Uterus (tissue), 2 donors: ENCODE results near the gene RPL38.

Experiments used
- POLR2A ChIP-seq, 2 donors: fragments of 450-650 bp; IDR thresholded peaks; one replicate each; pipeline ENCODE4 v1.6.1; 2016; ENCODE audit warnings: antibody characterized with exemption in 2 of 2, mild to moderate bottlenecking in 1 of 2, moderate library complexity in 1 of 2
- TF ChIP-seq, protein P1 (sequence below), 4 experiments: fragments of 200-600 bp in 2 of 4; fragments of 450-650 bp in 2 of 4; sonication (generic) in 2 of 4; IDR thresholded peaks; one replicate each; pipeline ENCODE4 v1.5.1; 2016 to 2019; ENCODE audit warnings: antibody characterized with exemption in 4 of 4, mild to moderate bottlenecking in 2 of 4, moderate library complexity in 1 of 4

DNA sequence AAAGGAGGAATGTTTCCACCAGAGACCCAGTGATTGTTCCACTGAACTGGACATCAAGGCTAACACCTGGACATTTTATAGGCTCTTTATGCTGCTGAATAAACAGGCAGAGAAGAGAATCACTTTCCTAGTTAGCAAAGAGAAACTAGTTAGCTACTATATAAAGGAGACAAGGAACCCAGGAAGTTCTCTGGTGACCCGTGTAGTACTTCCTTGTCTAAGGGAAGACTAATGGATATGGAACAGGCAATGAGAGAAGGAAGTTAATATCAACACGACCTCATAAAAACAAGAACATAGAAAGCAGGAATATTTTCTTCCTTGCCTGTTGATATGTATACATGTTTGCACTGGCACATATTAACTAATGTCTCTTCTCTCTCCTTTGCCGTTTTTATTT is 30.8 kb upstream of the RPL38 start:
- TF ChIP-seq, protein P1, sequence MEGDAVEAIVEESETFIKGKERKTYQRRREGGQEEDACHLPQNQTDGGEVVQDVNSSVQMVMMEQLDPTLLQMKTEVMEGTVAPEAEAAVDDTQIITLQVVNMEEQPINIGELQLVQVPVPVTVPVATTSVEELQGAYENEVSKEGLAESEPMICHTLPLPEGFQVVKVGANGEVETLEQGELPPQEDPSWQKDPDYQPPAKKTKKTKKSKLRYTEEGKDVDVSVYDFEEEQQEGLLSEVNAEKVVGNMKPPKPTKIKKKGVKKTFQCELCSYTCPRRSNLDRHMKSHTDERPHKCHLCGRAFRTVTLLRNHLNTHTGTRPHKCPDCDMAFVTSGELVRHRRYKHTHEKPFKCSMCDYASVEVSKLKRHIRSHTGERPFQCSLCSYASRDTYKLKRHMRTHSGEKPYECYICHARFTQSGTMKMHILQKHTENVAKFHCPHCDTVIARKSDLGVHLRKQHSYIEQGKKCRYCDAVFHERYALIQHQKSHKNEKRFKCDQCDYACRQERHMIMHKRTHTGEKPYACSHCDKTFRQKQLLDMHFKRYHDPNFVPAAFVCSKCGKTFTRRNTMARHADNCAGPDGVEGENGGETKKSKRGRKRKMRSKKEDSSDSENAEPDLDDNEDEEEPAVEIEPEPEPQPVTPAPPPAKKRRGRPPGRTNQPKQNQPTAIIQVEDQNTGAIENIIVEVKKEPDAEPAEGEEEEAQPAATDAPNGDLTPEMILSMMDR (IDR thresholded peaks at IDR 0.05): no peak
- TF ChIP-seq POLR2A (IDR thresholded peaks at IDR 0.05): no peak
